Stimulated activated CD4-positive, alpha-beta T cell treated with anti-CD3 and anti-CD28 coated beads, Interleukin-1b, Interleukin-23, amount 100 ng/mL, for 24 hours (primary cell): Measurements from ENCODE around the gene MAK.
"Not testable (repeated sequence)": the region's sequence is repeated elsewhere in the genome, so short reads cannot be mapped to it uniquely, and the experiment has no call there.

ENCODE experiments used
- DNase-seq, 4 experiments: peaks; one replicate each; pipeline ENCODE4 v3.0.0-alpha.2; 2020; ENCODE audit warnings: low read depth in 4 of 4, low spot score in 1 of 4

Gene MAK

DNA sequence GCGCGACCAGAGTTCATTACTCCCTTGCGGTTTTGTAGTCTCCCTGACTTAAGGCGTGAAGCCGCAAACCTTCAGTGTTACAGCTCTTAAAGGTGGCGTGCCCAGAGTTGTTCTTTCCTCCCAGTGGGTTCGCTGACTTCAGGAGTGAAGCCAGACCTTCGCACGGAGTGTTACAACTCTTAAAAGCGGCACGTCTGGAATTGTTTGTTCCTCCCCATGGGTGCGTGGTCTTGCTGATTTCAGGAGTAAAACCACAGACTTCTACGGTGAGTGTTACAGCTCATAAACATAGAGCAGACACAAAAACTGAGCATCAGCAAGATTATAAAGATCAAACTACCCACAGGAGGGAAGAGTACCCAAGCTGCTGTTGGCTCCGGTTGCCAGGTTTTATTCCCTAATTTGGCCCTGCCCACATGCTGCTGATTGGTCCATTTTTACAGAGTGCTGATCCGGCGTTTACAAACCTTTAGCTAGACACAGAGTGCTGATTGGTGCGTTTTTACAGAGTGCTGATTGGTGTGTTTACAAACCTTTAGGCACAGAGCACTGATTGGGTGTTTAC is 105.1 kb downstream of the MAK start:
- no peak for DNase-seq

DNA sequence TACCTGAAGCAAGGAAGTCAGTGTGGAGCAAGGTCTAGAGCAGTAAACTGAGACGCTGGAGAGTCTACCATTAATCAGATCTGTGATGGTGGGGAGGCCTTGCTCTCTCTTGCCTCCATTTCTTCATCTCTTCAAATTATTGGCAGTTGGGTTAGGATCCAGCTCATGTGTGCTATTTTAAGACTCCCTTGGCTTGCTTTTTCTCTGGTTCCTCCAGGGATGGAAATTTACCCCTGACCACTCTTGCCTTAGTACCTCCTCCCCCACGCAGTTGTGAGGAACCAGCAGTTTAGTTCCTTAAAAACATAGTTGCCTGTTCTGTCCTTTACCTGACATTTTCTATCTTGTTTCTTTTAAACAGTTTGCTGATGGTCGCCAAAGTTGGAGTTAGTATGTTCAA is 108.1 kb downstream of the MAK start:
- no peak for DNase-seq

DNA sequence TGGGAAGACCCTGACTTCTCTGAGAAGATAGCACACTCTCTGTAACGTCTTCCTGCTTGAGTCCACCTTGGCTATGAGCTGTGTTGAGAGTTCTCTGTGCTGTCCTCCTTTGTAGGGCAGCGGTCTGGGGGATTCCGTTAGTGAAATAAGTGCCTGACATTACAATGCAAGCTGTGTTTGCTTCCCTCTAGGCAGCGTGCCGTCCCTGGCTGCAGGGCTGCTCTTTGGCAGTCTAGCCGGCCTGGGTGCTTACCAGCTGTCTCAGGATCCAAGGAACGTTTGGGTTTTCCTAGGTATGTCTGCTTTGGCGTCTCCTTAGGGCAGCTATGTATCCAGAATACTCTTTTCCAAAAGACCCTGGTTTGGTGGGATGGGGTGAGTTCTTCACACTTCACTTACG is 112.6 kb downstream of the MAK start:
- DNase-seq: no peak

DNA sequence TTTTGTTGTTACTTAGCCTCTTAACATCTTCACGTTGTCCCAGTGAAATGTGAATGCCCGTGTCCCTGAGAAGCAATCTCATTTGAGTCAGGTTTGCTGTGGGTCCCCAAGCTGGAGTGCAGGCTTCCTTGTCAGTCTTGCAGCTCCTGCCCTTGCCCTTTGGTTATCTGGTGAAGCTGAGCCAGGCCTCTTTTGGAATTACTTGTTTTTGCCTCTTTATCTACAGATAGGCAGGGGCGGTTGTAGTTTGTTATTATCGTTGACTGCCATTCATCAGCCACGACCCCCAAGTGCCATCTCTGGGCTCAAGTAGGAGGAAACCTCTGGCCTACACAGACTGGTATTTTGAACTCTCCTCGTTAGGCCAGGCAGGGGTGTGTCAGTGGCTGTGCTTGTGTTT is 113.3 kb downstream of the MAK start:
- DNase-seq: no peak

DNA sequence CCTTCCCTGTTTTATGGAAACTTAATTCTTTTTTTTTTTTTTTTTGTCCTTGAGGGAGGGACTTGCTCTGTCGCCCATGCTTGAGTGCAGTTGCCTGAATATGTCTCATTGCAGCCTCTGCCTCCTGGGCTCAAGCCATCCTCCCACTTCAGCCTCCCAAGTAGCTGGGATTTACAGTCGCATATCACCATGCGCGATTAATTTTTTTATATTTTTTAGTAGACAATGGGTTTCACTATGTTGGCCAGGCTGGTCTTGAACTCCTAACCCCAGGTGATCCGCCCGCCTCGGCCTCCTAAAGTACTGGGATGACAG is 114.8 kb downstream of the MAK start:
- DNase-seq: no peak

DNA sequence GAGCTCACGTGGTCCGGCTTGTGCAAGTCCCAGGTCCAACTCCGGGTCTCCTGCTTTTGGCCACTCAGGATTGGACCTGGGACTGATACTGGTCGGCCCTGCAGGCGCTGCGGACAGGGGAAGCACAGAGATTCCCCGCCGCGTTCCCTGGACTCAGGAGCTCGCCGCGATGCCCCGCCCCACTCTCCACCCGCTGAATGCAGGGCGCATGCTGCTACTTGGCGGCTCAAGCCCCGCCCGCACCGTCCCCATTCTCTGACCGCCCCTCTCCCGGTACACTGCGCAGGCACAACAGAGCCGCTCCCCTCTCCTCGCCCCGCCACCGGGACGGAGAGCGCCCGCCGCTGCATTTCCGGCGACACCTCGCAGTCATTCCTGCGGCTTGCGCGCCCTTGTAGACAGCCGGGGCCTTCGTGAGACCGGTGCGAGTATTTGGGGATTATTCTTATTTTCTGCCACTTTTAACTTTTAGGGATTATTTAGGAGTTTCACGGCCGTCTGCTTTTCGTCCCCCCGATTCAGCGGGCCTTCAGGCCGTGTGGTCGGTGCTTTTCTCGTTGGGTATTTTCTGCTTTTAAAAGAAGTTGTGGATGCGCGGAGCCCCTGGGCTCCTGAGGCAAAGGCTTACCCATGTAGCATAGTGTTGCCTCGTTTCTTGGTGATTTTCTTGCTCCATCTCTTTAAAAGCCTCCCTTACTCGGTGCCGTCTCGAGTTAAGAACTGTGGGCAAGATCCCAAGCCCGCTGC is 115.3 kb downstream of the MAK start, which contains the start of gene TMEM14C:
Gene TMEM14C (plus strand): TSS at position 251 of the 747 bp plus-strand sequence. CDS start 1,544 bp downstream, outside the sequence.
- peak; percentile 66 to 91 (median 76) for DNase-seq

DNA sequence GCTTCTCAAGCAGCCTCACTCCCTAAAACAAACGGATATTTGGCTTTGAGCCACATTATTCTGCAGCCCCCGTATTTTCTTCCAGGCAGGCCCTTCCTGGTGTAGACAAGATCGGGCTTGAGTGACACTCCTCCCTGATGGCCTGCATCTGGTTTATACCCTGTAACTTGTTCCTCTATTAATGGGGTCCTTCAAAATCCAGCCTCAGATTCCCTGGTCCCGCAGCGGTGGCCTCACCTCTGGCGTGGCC is 115.8 kb downstream of the MAK start:
- DNase-seq: no peak

DNA sequence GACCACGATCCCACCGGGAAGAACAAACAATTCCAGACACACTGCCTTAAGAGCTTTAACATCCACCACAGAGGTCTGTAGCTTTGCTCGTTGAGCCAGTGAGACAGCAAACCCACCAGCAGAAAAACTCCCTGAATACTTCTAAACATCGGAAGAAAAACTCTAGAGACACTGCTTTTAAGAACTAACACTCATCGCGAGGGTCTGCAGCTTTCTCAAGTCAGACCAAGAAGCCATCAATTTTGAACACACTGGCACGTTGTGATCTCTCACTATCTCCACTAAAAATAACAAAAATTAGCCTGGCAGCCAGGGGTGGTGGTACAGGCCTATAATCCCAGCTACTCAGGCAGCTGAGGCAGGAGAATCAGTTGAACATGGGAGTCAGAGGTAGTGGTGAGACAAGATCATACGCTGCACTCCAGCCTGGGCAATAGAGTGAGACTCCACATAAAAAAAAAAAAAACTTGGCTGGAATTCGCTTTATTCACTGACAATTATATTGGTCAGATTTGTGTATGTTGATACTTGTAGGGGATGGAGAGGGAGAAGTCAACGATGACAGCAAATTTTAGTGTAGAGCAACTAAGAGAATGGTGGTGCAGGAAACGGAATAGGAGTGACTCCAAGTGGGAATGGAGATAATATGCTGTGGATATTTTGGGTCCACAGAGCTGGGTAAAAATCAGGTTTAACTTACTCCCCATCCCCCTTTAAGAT is 116.3 kb downstream of the MAK start:
- DNase-seq: no peak

DNA sequence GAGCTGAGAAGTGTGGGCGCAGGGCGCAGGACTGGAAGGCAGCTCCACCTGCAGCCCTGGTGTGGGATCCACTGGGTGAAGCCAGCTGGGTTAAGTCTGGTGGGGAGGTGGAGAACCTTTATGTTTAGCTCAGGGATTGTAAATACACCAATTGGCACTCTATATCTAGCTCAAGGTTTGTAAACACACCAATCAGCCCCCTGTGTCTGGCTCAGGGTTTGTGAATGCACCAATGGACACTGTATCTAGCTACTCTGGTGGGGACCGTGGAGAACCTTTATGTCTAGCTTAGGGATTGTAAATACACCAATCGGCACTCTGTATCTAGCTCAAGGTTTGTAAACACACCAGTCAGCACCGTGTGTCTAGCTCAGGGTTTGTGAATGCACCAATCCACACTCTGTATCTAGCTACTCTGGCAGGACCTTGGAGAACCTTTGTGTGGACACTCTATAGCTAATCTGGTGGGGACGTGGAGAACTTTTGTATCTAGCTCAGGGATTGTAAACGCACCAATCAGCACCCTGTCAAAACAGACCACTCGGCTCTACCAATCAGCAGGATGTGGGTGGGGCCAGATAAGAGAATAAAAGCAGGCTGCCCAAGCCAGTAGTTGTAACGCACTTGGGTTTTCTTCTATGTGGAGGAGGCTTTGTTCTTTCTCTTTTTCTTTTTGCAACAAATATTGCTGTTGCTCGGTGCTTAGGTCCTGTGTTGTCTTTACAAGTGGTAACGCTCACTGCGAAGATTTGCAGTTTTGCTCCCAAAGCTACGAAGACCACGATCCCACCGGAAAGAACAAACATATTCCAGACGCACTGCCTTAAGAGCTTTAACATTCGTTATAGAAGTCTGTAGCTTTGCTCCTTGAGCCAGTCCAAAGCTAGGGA is 117.1 kb downstream of the MAK start:
- DNase-seq: not testable (repeated sequence)

DNA sequence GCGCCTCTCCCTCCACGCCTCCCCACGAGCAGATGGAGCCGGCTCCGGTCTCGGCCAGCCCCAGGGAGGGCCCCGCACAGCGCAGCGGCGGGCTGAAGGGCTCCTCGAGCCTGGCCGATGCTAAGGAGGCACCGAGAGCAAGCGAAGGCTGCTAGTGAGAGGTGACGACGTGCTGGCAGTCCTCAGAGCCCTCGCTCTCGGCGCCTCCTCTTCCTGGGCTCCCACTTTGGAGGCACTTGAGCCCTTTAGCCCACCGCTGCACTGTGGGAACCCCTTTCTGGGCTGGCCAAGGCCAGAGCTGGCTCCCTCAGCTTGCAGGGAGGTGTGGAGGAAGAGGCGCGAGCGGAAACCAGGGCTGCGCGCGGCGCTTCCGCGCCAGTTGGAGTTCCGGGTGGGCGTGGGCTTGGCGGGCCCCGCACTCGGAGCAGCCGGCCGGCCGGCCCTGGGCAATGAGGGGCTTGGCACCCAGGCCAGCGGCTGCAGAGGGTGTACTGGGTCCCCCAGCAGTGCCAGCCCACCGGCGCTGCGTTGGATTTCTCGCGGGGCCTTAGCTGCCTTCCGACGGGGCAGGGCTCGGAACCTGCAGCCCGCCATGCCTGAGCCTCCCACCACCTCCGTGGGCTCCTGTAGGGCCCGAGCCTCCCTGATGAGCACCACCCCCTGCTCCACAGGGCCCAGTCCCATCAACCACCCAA is 117.9 kb downstream of the MAK start:
- peak in 1 of 4 experiments; percentile 13 for DNase-seq

DNA sequence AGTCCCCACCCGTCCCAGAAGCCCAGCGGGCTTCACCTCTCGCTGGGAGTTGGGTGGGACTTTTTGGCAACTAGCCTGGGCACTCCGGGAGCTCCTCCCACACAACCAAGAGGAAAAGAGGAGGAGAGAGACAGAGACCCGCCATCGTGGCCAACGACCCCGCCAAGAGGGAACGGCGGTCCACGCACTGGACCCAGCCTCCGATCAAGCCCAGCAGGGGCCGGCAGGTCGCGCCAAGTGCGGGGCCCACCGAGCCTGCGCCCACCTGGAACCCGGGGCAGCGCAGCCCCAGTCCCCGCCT is 118.4 kb downstream of the MAK start:
- no peak for DNase-seq

DNA sequence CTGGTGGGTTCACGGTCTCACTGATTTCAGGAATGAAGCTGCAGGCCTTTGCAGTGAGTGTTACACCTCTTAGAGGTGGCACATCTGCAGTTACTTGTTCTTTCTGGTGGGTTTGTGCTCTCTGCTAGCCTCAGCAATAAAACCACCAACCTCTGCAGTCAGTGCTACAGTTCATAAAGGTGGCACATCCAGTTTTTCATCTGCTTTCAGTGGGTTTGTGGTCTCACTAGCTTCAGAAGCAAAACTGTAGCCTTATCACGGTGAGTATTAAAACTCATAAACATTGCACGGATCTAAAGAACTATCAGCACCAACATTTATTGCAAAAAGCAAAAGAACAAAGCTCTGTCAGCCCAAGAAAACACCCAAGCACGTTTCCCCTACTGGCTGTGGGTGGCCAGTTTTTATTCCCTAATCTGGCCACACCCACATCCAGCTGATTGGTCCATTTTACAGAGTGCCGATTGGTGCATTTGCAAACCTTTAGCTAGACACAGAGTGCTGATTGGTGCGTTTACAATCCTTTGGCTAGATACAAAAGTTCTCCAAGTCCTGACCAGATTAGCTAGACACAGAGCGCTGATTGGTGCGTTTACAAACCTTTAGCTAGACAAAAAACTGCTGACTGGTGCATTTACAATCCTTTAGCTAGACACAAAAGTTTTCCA is 118.9 kb downstream of the MAK start:
- no peak for DNase-seq

DNA sequence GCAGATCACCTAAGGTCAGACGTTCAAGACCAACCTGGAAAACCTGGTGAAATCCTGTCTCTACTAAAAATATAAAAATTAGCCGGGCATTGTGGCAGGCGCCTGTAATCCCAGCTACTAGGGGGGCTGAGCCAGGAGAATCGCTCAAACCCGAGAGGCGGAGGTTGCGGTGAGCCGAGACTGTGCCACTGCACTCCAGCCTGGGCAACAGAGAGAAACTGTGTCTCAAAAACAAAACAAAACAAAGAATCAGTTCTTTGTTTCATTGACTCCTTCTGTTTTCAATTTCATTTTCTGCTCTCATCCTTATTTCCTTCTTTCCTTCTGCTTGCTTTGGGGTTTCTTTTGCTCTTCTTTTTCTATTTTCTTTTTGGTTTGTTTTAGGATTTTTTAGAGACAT is 124.4 kb downstream of the MAK start:
- no peak for DNase-seq
